Dermis blood vessel endothelial cell (primary cell): ENCODE measurements around the gene ARHGEF37. TPM values are rescaled to one million over a fixed set of nuclear protein-coding genes. Genes with fewer than 3 reads are reported as not detected.

ENCODE experiments used
- DNase-seq: peaks from one replicate; pipeline ENCODE4 v3.0.0; 2010
- total RNA-seq: library from RNA; depleted of rRNA; stranded (reverse); fragments of >200 nt; gene quantifications from 2 replicates; pipeline ENCODE4 v1.2.3, GENCODE V29; 2014

ARHGEF37 gene
- total RNA-seq, 1 donor from 2014 or later = 13.6 TPM

DNA sequence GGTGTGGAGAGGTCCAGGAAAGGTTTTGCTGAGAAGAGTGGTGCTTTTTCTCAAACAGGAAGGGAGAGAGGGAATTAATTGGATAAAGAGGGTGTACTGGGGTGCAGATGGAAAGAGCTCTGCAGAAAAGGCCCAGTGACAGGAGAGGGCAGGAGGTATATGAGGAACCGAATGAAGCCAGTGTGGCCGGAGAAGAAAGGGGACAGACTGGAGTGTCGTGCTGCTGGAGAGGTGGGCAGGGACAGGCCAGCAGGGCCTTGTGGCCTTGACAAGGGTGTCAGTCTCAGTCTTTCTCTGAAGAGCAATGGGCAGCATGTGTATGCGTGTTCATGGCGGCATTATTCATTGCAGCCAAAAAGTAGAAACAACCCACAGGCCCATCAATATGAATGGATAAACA, 48.1 kb downstream of the ARHGEF37 start:
- no peak for DNase-seq

DNA sequence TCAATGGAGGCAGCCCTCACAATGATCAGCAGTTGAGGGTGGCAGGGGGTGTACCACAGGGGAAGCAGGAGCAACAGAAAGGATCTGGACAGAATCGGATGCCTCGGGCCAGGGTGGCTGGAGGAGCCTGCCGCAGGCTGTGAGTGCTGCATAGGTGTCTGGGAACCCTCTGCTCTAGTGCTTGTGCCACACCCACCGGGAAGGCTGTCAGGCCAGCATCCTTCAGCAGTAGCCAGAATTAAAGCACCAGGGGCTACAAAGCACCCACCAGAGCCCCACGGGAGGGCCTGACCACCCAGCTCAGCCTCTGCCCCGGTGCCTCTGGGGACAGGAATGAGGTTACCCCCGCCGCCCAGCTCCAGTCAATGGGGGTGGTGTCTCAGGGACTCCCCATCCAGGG, 49.0 kb downstream of the ARHGEF37 start:
- DNase-seq = no peak

- DNase-seq = no peak
These were observed 50.2 kb downstream of the ARHGEF37 start for GRCh38 chr5:149631506-149631905.

GRCh38 chr5:149632311-149633251, 51.3 kb downstream of the ARHGEF37 start:
- peak; percentile 73 for DNase-seq

- DNase-seq = no peak
These were observed 52.4 kb downstream of the ARHGEF37 start for GRCh38 chr5:149633476-149634350.

DNA sequence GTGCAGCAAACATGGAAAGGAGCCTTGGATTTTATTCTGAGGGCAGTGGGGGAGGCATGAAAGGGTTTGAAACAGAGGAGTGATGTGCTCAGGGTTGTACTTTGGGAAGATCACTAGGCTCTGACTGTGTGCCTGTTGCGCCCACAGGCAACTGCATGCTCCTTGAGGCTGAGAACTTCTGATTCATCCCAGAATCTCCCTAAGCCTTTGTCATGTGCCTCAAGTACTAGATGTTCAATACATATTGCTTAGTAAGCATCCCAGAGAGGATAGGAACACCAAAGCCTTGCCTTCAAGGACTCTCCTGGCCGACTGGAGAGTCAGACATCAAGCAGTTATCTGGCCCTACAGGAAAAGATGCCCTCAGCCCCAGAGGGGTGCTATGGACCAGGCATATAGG, 54.1 kb downstream of the ARHGEF37 start:
- DNase-seq = no peak

DNA sequence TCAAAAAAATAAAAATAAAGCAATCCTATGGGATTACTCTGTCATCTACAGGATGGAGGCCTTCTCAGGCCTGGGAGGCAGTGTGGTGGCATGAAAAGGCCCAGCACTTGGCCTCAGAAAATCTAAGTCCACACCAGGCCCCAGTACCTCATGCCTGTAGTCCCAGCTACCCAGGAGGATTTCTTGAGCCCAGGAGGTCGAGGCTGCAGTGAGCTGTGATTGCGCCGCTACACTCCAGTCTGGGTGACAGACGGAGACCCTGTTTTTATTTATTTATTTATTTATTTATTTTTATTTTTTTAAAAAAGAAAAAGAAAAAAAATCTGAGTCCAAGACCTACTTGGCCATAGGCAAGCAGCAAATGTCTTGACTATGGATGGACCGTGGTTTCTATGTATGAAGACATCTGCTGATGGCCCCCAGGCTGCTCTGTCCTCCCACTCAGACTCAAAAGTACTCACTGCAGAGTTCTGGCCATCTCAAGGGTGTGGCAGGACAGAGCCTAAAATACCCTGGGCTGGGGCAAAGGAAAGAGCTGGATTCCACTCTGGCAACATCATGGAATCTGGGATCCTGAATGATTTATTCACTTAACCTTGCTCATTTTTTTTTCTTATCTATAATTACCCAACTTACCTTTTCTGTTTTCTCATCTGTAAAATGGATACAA, 55.0 kb downstream of the ARHGEF37 start:
- DNase-seq = no peak

- DNase-seq = peak; percentile 91
These were observed 55.6 kb downstream of the ARHGEF37 start for GRCh38 chr5:149636861-149637246.

GRCh38 chr5:149638136-149638535, 56.8 kb downstream of the ARHGEF37 start:
- no peak for DNase-seq

- DNase-seq = no peak
These were observed 57.4 kb downstream of the ARHGEF37 start for GRCh38 chr5:149638546-149639241.

- DNase-seq = no peak
These were observed 58.4 kb downstream of the ARHGEF37 start for GRCh38 chr5:149639737-149640136.

- DNase-seq = no peak
These were observed 59.2 kb downstream of the ARHGEF37 start for GRCh38 chr5:149640350-149640999.

DNA sequence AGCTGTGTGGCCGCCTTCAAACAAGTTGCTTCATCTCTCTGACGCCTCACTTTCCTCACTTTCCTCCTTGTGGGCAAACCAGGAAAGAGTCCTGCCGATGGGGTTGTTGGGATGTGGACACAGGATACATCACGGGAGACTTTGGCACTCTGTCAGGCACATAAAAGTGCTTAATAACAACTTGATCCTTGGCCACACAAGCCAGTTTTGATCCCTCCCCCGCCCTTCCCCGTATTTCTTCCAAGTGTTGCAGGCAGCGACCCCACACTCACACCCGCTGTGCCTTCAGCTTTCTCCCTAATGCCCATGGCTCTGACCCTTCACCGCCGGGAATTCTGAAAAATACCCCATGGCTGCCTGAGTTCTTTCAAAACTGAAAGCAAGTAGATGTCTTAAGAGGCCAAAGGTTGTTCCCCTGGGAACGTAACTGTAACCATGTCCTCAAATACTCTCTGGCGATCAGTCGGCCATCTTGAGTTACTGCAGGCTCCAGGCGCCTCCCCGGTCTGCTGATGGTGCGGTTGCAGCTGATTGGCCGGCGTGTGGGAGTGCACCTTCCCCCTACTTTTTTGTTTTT, 59.8 kb downstream of the ARHGEF37 start:
- no peak for DNase-seq

GRCh38 chr5:149641600-149641999, 60.3 kb downstream of the ARHGEF37 start:
- DNase-seq = no peak

DNA sequence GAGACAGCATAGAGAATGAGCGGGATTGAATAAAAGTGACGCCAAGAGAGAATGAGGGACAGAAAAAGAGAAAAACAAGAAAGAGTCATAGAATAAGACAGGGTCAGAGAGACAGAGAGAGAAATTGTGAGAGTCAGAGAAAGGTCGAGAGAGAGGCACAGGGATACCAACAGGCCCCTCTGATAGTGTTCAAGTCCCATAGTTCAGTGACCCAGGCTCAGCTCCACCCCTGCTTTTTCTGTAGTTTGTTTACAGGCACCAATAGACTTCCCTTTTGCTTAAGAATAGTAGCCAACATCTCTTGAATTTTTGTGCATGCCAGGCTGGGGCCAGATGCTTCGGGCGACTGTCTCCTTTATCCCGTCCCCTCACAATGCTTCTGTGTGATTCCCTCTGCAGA, 62.5 kb downstream of the ARHGEF37 start:
- DNase-seq = no peak

DNA sequence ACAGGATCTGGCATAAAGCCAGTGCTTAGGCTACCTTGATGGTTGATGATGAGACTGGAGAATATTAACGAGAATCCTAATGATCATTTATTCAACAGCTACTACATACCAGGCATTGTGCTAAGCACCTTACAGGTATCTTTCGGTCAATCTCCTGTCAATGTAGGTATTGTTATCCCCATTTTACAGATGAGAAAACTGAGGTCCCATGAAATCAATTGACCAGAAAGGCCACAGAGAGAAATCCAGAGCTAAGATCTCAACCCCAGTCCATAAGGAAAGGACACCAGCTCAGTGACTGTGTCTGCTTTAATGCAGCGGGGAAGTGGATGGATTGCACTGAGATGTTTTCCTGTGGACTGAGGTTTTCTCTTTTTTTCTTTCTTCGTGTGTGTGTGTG, 63.3 kb downstream of the ARHGEF37 start:
- DNase-seq = no peak

DNA sequence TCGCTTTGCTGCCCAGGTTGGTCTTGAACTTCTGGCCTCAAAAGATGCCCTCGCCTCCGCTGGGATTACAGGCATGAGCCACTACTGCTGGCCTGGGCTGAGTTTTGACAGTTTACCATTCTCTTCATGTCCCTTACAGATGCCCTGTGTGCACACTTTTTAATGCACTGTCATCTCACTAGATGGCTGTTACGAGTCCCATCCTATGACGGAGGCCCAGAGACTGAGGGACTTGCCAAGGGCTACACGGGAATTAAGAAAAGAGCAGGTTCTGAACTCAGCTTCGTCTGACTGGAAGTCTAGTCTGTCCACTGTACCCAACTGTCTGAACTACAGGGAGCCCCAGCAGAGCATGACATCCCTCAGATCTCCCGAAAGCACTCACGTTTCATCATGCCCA, 63.9 kb downstream of the ARHGEF37 start:
- DNase-seq = no peak

- DNase-seq = no peak
These were observed 64.4 kb downstream of the ARHGEF37 start for GRCh38 chr5:149645725-149646124.

- no peak for DNase-seq
These were observed 65.3 kb downstream of the ARHGEF37 start for GRCh38 chr5:149646564-149646963.

GRCh38 chr5:149647334-149647733, 66.0 kb downstream of the ARHGEF37 start:
- no peak for DNase-seq
